B cell (primary cell): ENCODE results near the gene CD72. TPM values are rescaled to one million over a fixed set of nuclear protein-coding genes. Genes with fewer than 3 reads are reported as not detected.
"Not testable (repeated sequence)": the region's sequence is repeated elsewhere in the genome, so short reads cannot be mapped to it uniquely, and the experiment has no call there.

Experiments used
- ATAC-seq: fragments of 200-7000 bp; cut with Tn5 transposase; one replicate; pipeline ENCODE4 v1.10.0; 2021; ENCODE audit warnings: low read depth, mild to moderate bottlenecking, moderate number of reproducible peaks, moderate library complexity
- CTCF ChIA-PET: fragments of 350-600 bp; sonication (Branson Sonifier 250); formaldehyde crosslinking; loops from one replicate; lab custom pipeline; 2021; ENCODE audit warnings: antibody characterized with exemption, inconsistent platforms; lab: Charles Lee
- POLR2A ChIA-PET: fragments of 350-600 bp; sonication (Branson Sonifier 250); formaldehyde crosslinking; loops from one replicate; lab custom pipeline; 2021; ENCODE audit warnings: antibody characterized with exemption; lab: Charles Lee
- DNase-seq: peaks from one replicate; pipeline ENCODE4 v3.0.0; 2013
- H2AFZ ChIP-seq: 2 replicates; pipeline ENCODE4 v1.6.1; 2012; ENCODE audit warnings: mild to moderate bottlenecking, low read depth, low read length; ENCODE audit not compliant: insufficient read depth, poor library complexity, severe bottlenecking
- H3K27ac ChIP-seq, 2 donors: 1 replicate in 1 of 2; 2 replicates in 1 of 2; pipeline ENCODE4 v1.5.1; 2012 to 2013; ENCODE audit warnings: low read length in 2 of 2, mild to moderate bottlenecking in 2 of 2, moderate library complexity in 1 of 2
- H3K27me3 ChIP-seq, 4 experiments: fragments of 200-600 bp in 1 of 4; sonication (generic) in 1 of 4; replicated peaks in 1 of 4; 1 replicate in 2 of 4; 2 replicates in 2 of 4; pipeline versions ENCODE4 v1.6.1 to v1.7.0; 2013 to 2016; ENCODE audit warnings: low read length in 3 of 4, mild to moderate bottlenecking in 2 of 4, mixed read lengths in 1 of 4, moderate library complexity in 1 of 4; ENCODE audit not compliant: insufficient read depth in 4 of 4, control insufficient read depth in 3 of 4; ENCODE audit errors: control extremely low read depth in 1 of 4
- H3K36me3 ChIP-seq, 2 experiments: replicated peaks in 1 of 2; 1 replicate in 1 of 2; 2 replicates in 1 of 2; pipeline versions ENCODE4 v1.6.1 to v1.7.1; 2013; ENCODE audit warnings: low read length in 1 of 2; ENCODE audit not compliant: insufficient read depth in 2 of 2, control insufficient read depth in 1 of 2; ENCODE audit errors: control extremely low read depth in 1 of 2, extremely low read depth in 1 of 2
- H3K4me1 ChIP-seq, 2 donors: fragments of 200-600 bp in 1 of 2; sonication (generic) in 1 of 2; 1 replicate in 1 of 2; 2 replicates in 1 of 2; pipeline versions ENCODE4 v1.5.1 to v1.6.1; 2013 to 2017; ENCODE audit warnings: low read length in 2 of 2; ENCODE audit not compliant: control insufficient read depth in 2 of 2, insufficient read depth in 2 of 2
- H3K4me2 ChIP-seq: replicated peaks from 2 replicates; pipeline ENCODE3; 2012; ENCODE audit warnings: mild to moderate bottlenecking, low read depth, low read length; ENCODE audit not compliant: poor library complexity, severe bottlenecking
- H3K4me3 ChIP-seq, 5 experiments: fragments of 200-600 bp in 1 of 5; sonication (generic) in 1 of 5; 1 replicate in 3 of 5; 2 replicates in 2 of 5; pipeline versions ENCODE4 v1.5.1 to v1.7.0; 2011 to 2016; ENCODE audit warnings: low read length in 4 of 5, mild to moderate bottlenecking in 4 of 5, low read depth in 2 of 5, control low read depth in 1 of 5, moderate library complexity in 1 of 5; ENCODE audit not compliant: insufficient read depth in 1 of 5; ENCODE audit errors: control extremely low read depth in 1 of 5, extremely low read depth in 1 of 5
- H3K79me2 ChIP-seq: fragments of 200-600 bp; sonication (generic); one replicate; pipeline ENCODE4 v1.6.0; 2016; ENCODE audit warnings: low read length; ENCODE audit not compliant: control insufficient read depth, insufficient read depth
- H3K9ac ChIP-seq: fragments of 200-600 bp; sonication (generic); 2 replicates; pipeline ENCODE4 v1.6.1; 2017; ENCODE audit warnings: mild to moderate bottlenecking, low read length, moderate library complexity
- H3K9me3 ChIP-seq, 3 donors: one replicate each; pipeline versions ENCODE4 v1.6.1 to v1.7.1; 2013; ENCODE audit warnings: low read length in 2 of 3; ENCODE audit not compliant: control insufficient read depth in 2 of 3, insufficient read depth in 1 of 3; ENCODE audit errors: control extremely low read depth in 1 of 3
- H4K20me1 ChIP-seq: 2 replicates; pipeline ENCODE4 v1.6.0; 2012; ENCODE audit warnings: mild to moderate bottlenecking, low read length; ENCODE audit not compliant: insufficient read depth, control insufficient read depth, poor library complexity, severe bottlenecking
- H3K27ac Mint-ChIP-seq: one replicate; pipeline ENCODE4 v1.8.0; 2021; ENCODE audit warnings: mixed read lengths
- H3K27me3 Mint-ChIP-seq: one replicate; pipeline ENCODE4 v1.8.0; 2021; ENCODE audit warnings: mixed read lengths
- H3K4me1 Mint-ChIP-seq: one replicate; pipeline ENCODE4 v1.8.0; 2021; ENCODE audit warnings: mixed read lengths
- H3K4me3 Mint-ChIP-seq: one replicate; pipeline ENCODE4 v1.8.0; 2021; ENCODE audit warnings: mixed read lengths
- H3K9me3 Mint-ChIP-seq: one replicate; pipeline ENCODE4 v1.8.0; 2022; ENCODE audit warnings: mixed read lengths; ENCODE audit not compliant: insufficient read depth
- EZH2 ChIP-seq: IDR thresholded peaks from 2 replicates; pipeline ENCODE4 v1.6.1; 2012; ENCODE audit warnings: borderline replicate concordance, low read depth, mild to moderate bottlenecking, moderate library complexity, low read length; ENCODE audit not compliant: insufficient read depth, poor library complexity, severe bottlenecking
- WGBS: methylation state at CpG from one replicate; pipeline ENCODE4 v1.1.5; 2013; ENCODE audit warnings: missing lambda C conversion rate; ENCODE audit not compliant: insufficient coverage; 5-methylcytosine and 5-hydroxymethylcytosine counted together
- intact Hi-C: fragments of 100-400 bp; cut with micrococcal nuclease; formaldehyde crosslinking; loops from one replicate; pipeline ENCODE4 v1.10.0; 2022
- polyA plus RNA-seq: library from polyadenylated mRNA; depleted of rRNA; stranded (reverse); fragments of >200 nt; gene quantifications from 2 replicates; pipeline ENCODE4 v1.2.3, GENCODE V29; 2012
- total RNA-seq, 2 donors: library from RNA; stranded (reverse); fragments of 120-200 nt in 1 of 2; gene quantifications; 1 replicate in 1 of 2; 2 replicates in 1 of 2; pipeline versions ENCODE4 v1.2.3 to v1.2.4, GENCODE V29; 2013 to 2022
- TF ChIP-seq, protein P1 (sequence below): fragments of 200-600 bp; IDR thresholded peaks from one replicate; pipeline ENCODE4 v1.8.0; 2022; ENCODE audit warnings: antibody characterized with exemption, mild to moderate bottlenecking

CD72 gene
- total and polyA plus RNA-seq, 2 donors (not counting 1 experiment from before 2014, with no cell fraction given): 94.6 to 436 TPM

DNA sequence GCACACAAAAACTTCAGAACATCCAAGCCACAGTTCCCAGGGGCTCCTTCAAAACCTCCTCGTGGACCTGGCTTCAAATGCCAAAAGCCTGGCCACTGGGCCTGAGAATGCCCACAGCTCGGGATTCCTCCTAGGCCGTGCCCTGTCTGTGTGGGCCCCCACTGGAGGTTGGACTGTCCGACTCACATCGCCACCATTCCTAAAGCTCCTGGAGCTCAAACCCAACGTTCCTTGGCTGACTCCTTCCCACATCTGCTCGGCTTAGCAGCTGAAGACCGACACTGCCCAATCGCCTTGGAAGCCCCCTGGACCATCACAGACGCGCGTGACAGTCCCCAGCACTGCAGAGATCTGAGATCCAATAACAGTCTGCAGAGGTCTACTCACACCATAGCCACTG is 24.8 kb upstream of the CD72 start:
- Histone ChIP-seq H3K27ac (peak overlapping the region; percentile 34 to 95), H3K36me3 (peaks cover 0 to 12% of the 10 kb centered on the region in 2 experiments), H3K27me3 (no peaks in the 10 kb centered on the region), H3K4me1 (peaks cover 77 to 92% of the 10 kb centered on the region in 2 donors), H2AFZ (no peak overlapping the region), H3K79me2 (peaks cover 51% of the 10 kb centered on the region), H3K9me3 (peaks cover 0 to 3% (median 0%) of the 10 kb centered on the region in 3 donors), H3K9ac (no peak overlapping the region), H3K4me3 (no peak overlapping the region), H4K20me1 (no peaks in the 10 kb centered on the region), H3K4me2 (no peak overlapping the region)
- no peak for ATAC-seq
- TF ChIP-seq, protein P1, sequence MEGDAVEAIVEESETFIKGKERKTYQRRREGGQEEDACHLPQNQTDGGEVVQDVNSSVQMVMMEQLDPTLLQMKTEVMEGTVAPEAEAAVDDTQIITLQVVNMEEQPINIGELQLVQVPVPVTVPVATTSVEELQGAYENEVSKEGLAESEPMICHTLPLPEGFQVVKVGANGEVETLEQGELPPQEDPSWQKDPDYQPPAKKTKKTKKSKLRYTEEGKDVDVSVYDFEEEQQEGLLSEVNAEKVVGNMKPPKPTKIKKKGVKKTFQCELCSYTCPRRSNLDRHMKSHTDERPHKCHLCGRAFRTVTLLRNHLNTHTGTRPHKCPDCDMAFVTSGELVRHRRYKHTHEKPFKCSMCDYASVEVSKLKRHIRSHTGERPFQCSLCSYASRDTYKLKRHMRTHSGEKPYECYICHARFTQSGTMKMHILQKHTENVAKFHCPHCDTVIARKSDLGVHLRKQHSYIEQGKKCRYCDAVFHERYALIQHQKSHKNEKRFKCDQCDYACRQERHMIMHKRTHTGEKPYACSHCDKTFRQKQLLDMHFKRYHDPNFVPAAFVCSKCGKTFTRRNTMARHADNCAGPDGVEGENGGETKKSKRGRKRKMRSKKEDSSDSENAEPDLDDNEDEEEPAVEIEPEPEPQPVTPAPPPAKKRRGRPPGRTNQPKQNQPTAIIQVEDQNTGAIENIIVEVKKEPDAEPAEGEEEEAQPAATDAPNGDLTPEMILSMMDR: no peak
- TF ChIP-seq EZH2: no peak
- DNase-seq: no peak
- ChIA-PET POLR2A (interaction anchor here (0.6 to 9.7 kb wide), 2 partner anchors 12 to 25 kb away, joined by 3 to 114 read pairs; partner anchors contain the start of gene CD72), CTCF (interaction anchor here (0.7 to 15.0 kb wide), 4 partner anchors 9 to 89 kb away, joined by 3 to 357 read pairs (median 5); partner anchors contain the start of genes CCDC107, CD72, CREB3 and RMRP)
- Mint-ChIP-seq H3K27ac (peak overlapping the region; percentile 61), H3K4me3 (peak overlapping the region; percentile 26), H3K4me1 (peaks cover 77% of the 10 kb centered on the region), H3K27me3 (no peaks in the 10 kb centered on the region), H3K9me3 (no peaks in the 10 kb centered on the region)
- 94% methylated on average over 12 of the region's 12 CpGs for WGBS
- intact Hi-C loops: no loop called here

DNA sequence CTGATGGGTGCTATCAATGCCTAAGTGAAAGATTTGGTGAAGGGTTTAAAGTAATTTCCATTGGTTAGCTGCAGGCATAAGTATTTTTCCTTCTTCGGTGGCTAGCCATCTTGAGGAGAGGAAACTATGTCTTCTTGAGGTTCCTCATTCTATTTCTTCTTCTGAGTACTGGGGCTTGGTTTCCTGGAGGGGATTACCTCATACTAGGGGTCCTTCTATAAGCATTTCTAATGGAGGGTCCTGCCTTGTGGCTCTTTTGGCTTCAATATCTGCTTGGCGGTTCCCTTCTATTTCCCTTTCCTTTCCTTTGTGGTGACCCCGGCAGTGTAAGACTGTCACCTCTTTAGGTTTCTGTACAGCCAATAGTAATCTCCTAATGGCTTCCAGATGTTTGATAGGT is 23.3 kb upstream of the CD72 start:
- H3K4me1 ChIP-seq: peaks cover 82 to 95% of the 10 kb centered on the region in 2 donors

GRCh38 chr9:35640431-35640830 is 22.2 kb upstream of the CD72 start:
- intact Hi-C loops, H3K9ac ChIP-seq, H3K27me3 ChIP-seq, H3K9me3 Mint-ChIP-seq, H2AFZ ChIP-seq, H4K20me1 ChIP-seq, H3K9me3 ChIP-seq, H3K4me3 ChIP-seq, H3K27me3 Mint-ChIP-seq, ATAC-seq, DNase-seq: not testable (repeated sequence)
- ChIA-PET POLR2A (interaction anchor here (0.7 kb wide), 1 partner anchor 13 kb away, joined by 4 read pairs; no protein-coding TSS in a partner anchor), CTCF (interaction anchor here (1.1 to 15.0 kb wide), 6 partner anchors 7 to 26 kb away, joined by 3 to 357 read pairs (median 5); partner anchors contain the start of genes CCDC107, CD72, RMRP and SIT1)
- Mint-ChIP-seq H3K4me1 (peaks cover 82% of the 10 kb centered on the region), H3K4me3 (peak overlapping the region; percentile 29), H3K27ac (peak overlapping the region; percentile 64)
- WGBS: over 99% methylated on average over 15 of the region's 15 CpGs
- peak overlapping the region in 1 of 2 donors; percentile 95 for H3K27ac ChIP-seq
- peak overlapping the region; percentile 23 for H3K4me2 ChIP-seq
- H3K4me1 ChIP-seq: peaks cover 89 to 98% of the 10 kb centered on the region in 2 donors
- H3K79me2 ChIP-seq: peaks cover 51% of the 10 kb centered on the region
- H3K36me3 ChIP-seq: peaks cover 0 to 12% of the 10 kb centered on the region in 2 experiments

More for the DNA sequence above, 23.3 kb upstream of the CD72 start:
- peak overlapping the region in 1 of 5 experiments; percentile 24 for H3K4me3 ChIP-seq
- H3K27me3 Mint-ChIP-seq, H3K9me3 ChIP-seq, H3K9ac ChIP-seq, intact Hi-C loops, H3K9me3 Mint-ChIP-seq, ATAC-seq, POLR2A ChIA-PET, H3K4me2 ChIP-seq, H3K27me3 ChIP-seq, H4K20me1 ChIP-seq: not testable (repeated sequence)
- peak overlapping the region; percentile 54 to 62 for H3K27ac ChIP-seq
- peaks cover 80% of the 10 kb centered on the region for H3K4me1 Mint-ChIP-seq
- CTCF ChIA-PET: interaction anchor here (1.5 to 15.0 kb wide), 3 partner anchors 9 to 27 kb away, joined by 3 to 357 read pairs (median 6); partner anchors contain the start of genes CD72 and SIT1
- peak overlapping the region; percentile 16 for H2AFZ ChIP-seq
- H3K79me2 ChIP-seq: peaks cover 51% of the 10 kb centered on the region
- H3K4me3 Mint-ChIP-seq: peak overlapping the region; percentile 54
- peak overlapping the region; percentile 89 for H3K27ac Mint-ChIP-seq
- peaks cover 0 to 12% of the 10 kb centered on the region in 2 experiments for H3K36me3 ChIP-seq
- 83% methylated on average over 1 of the region's 3 CpGs for WGBS
- DNase-seq: peak; percentile 27
